Esophagus muscularis mucosa (tissue), 4 donors: ENCODE data around the gene TXNDC15. TPM values are rescaled to one million over a fixed set of nuclear protein-coding genes. Genes with fewer than 3 reads are reported as not detected.

Source experiments
- DNase-seq: peaks from one replicate; pipeline ENCODE4 v3.0.0-alpha.2; 2017; ENCODE audit errors: extremely low spot score
- H3K27ac ChIP-seq, 4 donors: fragments of 200-600 bp; sonication (generic); replicated peaks in 1 of 4; 1 replicate in 3 of 4; 2 replicates in 1 of 4; pipeline ENCODE4 v1.5.1; 2016 to 2019; ENCODE audit warnings: mild to moderate bottlenecking in 1 of 4
- H3K27me3 ChIP-seq, 4 donors: fragments of 200-600 bp; sonication (generic); one replicate each; pipeline versions ENCODE4 v1.5.1 to v1.6.0; 2016 to 2019
- H3K36me3 ChIP-seq, 4 donors: fragments of 200-600 bp; sonication (generic); one replicate each; pipeline ENCODE4 v1.5.1; 2016 to 2019
- H3K4me1 ChIP-seq, 4 donors: fragments of 200-600 bp; sonication (generic); one replicate each; pipeline ENCODE4 v1.5.1; 2016 to 2019
- H3K4me3 ChIP-seq, 4 donors: fragments of 200-600 bp; sonication (generic); 1 replicate in 2 of 4; 2 replicates in 2 of 4; pipeline ENCODE4 v1.5.1; 2016 to 2019; ENCODE audit warnings: mild to moderate bottlenecking in 4 of 4, moderate library complexity in 1 of 4
- H3K9me3 ChIP-seq, 4 donors: fragments of 200-600 bp; sonication (generic); 1 replicate in 3 of 4; 2 replicates in 1 of 4; pipeline ENCODE4 v1.5.1; 2016 to 2019
- CTCF ChIP-seq, 3 experiments: fragments of 200-600 bp in 2 of 3; fragments of 450-650 bp in 1 of 3; sonication (generic) in 2 of 3; IDR thresholded peaks; one replicate each; pipeline ENCODE4 v1.5.1; 2017 to 2019; ENCODE audit warnings: antibody characterized with exemption in 3 of 3, mild to moderate bottlenecking in 2 of 3, moderate library complexity in 1 of 3
- EP300 ChIP-seq: sonication (generic); formaldehyde crosslinking; IDR thresholded peaks from one replicate; pipeline ENCODE4 v1.6.1; 2017; ENCODE audit warnings: antibody characterized with exemption
- POLR2A ChIP-seq: fragments of 450-650 bp; IDR thresholded peaks from one replicate; pipeline ENCODE4 v1.6.1; 2017; ENCODE audit warnings: antibody characterized with exemption, moderate library complexity, mild to moderate bottlenecking, low read depth
- POLR2AphosphoS5 ChIP-seq, 2 donors: sonication (generic); formaldehyde crosslinking; IDR thresholded peaks; one replicate each; pipeline ENCODE4 v1.6.1; 2017; ENCODE audit warnings: antibody characterized with exemption in 2 of 2
- WGBS: methylation state at CpG from one replicate; pipeline ENCODE4 v1.1.5; 2018; 5-methylcytosine and 5-hydroxymethylcytosine counted together
- intact Hi-C: fragments of 100-400 bp; cut with DNase I; formaldehyde crosslinking; loops from one replicate; pipeline ENCODE4 v1.15.1; 2023
- total RNA-seq, 4 donors: library from RNA; depleted of rRNA; stranded (reverse); fragments of >200 nt; gene quantifications; one replicate each; pipeline versions ENCODE4 v1.1.0 to v1.2.1, GENCODE V29; 2016

Gene TXNDC15, protein sequence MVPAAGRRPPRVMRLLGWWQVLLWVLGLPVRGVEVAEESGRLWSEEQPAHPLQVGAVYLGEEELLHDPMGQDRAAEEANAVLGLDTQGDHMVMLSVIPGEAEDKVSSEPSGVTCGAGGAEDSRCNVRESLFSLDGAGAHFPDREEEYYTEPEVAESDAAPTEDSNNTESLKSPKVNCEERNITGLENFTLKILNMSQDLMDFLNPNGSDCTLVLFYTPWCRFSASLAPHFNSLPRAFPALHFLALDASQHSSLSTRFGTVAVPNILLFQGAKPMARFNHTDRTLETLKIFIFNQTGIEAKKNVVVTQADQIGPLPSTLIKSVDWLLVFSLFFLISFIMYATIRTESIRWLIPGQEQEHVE
- total RNA-seq: 100 to 1,000 TPM in 2 of 4 donors, 10 to 100 TPM in 2; 71.4 to 123 (median 93.9) TPM

GRCh38 chr5:134873987-134874830, at the start of gene TXNDC15:
TXNDC15 (plus strand) TSS chr5:134874371; CDS start chr5:134874428, 57 bp downstream.
- peak within 1 kb of the TSS; percentile 94 to 99 (median 98) for H3K27ac ChIP-seq
- intact Hi-C loops: loop anchor here (2.0 kb wide), 2 partner anchors 27 to 31 kb away; partner anchors contain the start of gene PCBD2
- peak within 1 kb of the TSS; percentile 83 to 99 (median 98) for H3K4me3 ChIP-seq
- peaks cover 0 to 6% (median 0%) of the 10 kb centered on the region in 4 donors for H3K36me3 ChIP-seq
- no peaks in the 10 kb centered on the region for H3K9me3 ChIP-seq
- WGBS: 11% methylated on average over 16 of the region's 79 CpGs
- DNase-seq: peak; percentile 94
- peaks cover 17 to 43% (median 32%) of the 10 kb centered on the region in 4 donors for H3K4me1 ChIP-seq
- H3K27me3 ChIP-seq: no peaks in the 10 kb centered on the region
- peak; percentile 84 to 86 for TF ChIP-seq POLR2AphosphoS5 (IDR thresholded peaks at IDR 0.05)
- no peak for TF ChIP-seq POLR2A

DNA sequence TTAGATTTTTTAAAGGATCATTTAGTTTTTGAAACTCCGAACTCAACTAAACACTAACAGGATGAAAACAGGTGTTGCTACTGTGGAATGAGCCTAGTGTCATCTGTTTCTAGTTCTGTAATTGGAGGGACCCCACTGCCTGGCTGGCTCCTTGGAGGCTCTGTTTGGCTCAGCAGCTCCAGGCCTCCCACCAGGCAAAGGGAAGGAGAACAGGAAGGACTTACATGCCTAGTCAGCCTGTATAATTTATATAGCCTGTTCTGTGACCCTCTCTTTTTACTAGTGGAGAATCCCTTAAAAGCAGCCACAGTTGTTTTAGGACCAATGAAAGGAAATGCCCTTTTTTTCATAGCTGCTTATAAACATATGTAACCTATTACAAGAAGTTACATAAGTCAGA, 49.5 kb upstream of the TXNDC15 start:
- H3K27ac ChIP-seq: no peak overlapping the region
- no peak for DNase-seq
- peaks cover 42 to 98% (median 71%) of the 10 kb centered on the region in 4 donors for H3K36me3 ChIP-seq
- TF ChIP-seq POLR2AphosphoS5 (IDR thresholded peaks at IDR 0.05) (no peak), POLR2A (no peak), EP300 (no peak), CTCF (IDR thresholded peaks at IDR 0.05) (no peak)
- WGBS: 100% methylated on average over 1 of the region's 1 CpG
- no peaks in the 10 kb centered on the region for H3K9me3 ChIP-seq
- no peak overlapping the region for H3K4me3 ChIP-seq
- intact Hi-C loops: no loop called here
- H3K27me3 ChIP-seq: no peaks in the 10 kb centered on the region
- H3K4me1 ChIP-seq: no peaks in the 10 kb centered on the region

DNA sequence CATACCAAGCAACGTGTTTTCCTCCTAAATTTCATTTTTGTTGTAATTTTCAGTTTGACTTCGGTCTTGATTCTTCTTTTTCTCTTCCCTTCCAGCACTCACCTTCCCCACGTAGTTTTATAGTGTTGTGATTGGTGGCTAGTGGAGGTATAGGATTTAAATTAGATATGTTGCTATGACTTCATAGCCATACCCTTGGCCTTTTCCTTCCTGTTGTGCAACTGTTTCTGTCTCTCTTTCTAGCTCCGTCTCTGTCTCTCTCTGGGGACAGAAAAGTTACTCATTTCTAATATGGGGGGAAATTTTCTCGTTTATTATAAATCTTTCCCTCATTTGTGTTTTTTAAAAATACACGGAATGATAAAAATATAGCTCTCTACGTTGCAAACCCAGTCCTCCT, 49.0 kb upstream of the TXNDC15 start:
- Histone ChIP-seq H3K27me3 (no peaks in the 10 kb centered on the region), H3K4me3 (no peak overlapping the region), H3K36me3 (peaks cover 37 to 94% (median 66%) of the 10 kb centered on the region in 4 donors), H3K4me1 (no peaks in the 10 kb centered on the region), H3K27ac (no peak overlapping the region), H3K9me3 (no peaks in the 10 kb centered on the region)
- DNase-seq: no peak
- intact Hi-C loops: no loop called here
- WGBS: 90% methylated on average over 7 of the region's 7 CpGs
- no peak for TF ChIP-seq CTCF (IDR thresholded peaks at IDR 0.05)
- TF ChIP-seq EP300: no peak
- no peak for TF ChIP-seq POLR2A
- TF ChIP-seq POLR2AphosphoS5 (IDR thresholded peaks at IDR 0.05): no peak

- whole genome bisulfite sequencing: 57% methylated on average over 3 of the region's 3 CpGs
Measured at GRCh38 chr5:134833340-134834032, 40.7 kb upstream of the TXNDC15 start.

More at GRCh38 chr5:134833340-134834032, 40.7 kb upstream of the TXNDC15 start:
- H3K9me3 ChIP-seq: no peaks in the 10 kb centered on the region
- peaks cover 7 to 54% (median 33%) of the 10 kb centered on the region in 4 donors for H3K36me3 ChIP-seq
- no peak for DNase-seq
- H3K27me3 ChIP-seq: no peaks in the 10 kb centered on the region
- no peak overlapping the region for H3K4me3 ChIP-seq
- peaks cover 3 to 22% (median 16%) of the 10 kb centered on the region in 4 donors for H3K4me1 ChIP-seq
- intact Hi-C loops: no loop called here
- H3K27ac ChIP-seq: peak overlapping the region; percentile 40 to 68 (median 66)
- TF ChIP-seq POLR2AphosphoS5 (IDR thresholded peaks at IDR 0.05): no peak
- no peak for TF ChIP-seq CTCF (IDR thresholded peaks at IDR 0.05)
- no peak for TF ChIP-seq EP300
